Measurements from ENCODE around the gene PLCL1.

GRCh38 chr2:197920088-197920487 is 115.7 kb downstream of the PLCL1 start:
- TF ChIP-seq CTCF (IDR thresholded peaks at IDR 0.05; ENCODE audit: low read length) = no peak
- TF ChIP-seq EZH2 (IDR thresholded peaks at IDR 0.05; ENCODE audit: borderline replicate concordance, low read length) = no peak
